Tibial nerve (tissue), 4 donors: Measurements from ENCODE around the gene GPC2. TPM values are rescaled to one million over a fixed set of nuclear protein-coding genes. Genes with fewer than 3 reads are reported as not detected.
A peak's percentile ranks its signal among the peaks of the same experiment; 100 is the strongest.

Source experiments
- DNase-seq, 2 donors: peaks; one replicate each; pipeline ENCODE4 v3.0.0-alpha.2; 2019; ENCODE audit warnings: low spot score in 2 of 2
- H3K27ac ChIP-seq, 4 donors: fragments of 200-600 bp; sonication (generic) in 3 of 4; one replicate each; pipeline ENCODE4 v1.5.1; 2017 to 2019; ENCODE audit warnings: mild to moderate bottlenecking in 1 of 4
- H3K27me3 ChIP-seq, 2 donors: fragments of 200-600 bp; sonication (generic) in 1 of 2; one replicate each; pipeline versions ENCODE4 v1.5.1 to v1.6.0; 2017 to 2019
- H3K36me3 ChIP-seq, 3 donors: fragments of 200-600 bp; sonication (generic); one replicate each; pipeline ENCODE4 v1.5.1; 2018 to 2019
- H3K4me1 ChIP-seq, 4 donors: fragments of 200-600 bp; sonication (generic) in 3 of 4; one replicate each; pipeline ENCODE4 v1.5.1; 2017 to 2019
- H3K4me3 ChIP-seq, 4 donors: fragments of 200-600 bp; sonication (generic) in 3 of 4; one replicate each; pipeline ENCODE4 v1.5.1; 2017 to 2019; ENCODE audit warnings: mild to moderate bottlenecking in 1 of 4, moderate library complexity in 1 of 4
- H3K9me3 ChIP-seq, 4 donors: fragments of 200-600 bp; sonication (generic) in 3 of 4; one replicate each; pipeline ENCODE4 v1.5.1; 2017 to 2019
- EP300 ChIP-seq, 2 donors: sonication (generic); formaldehyde crosslinking; IDR thresholded peaks; one replicate each; pipeline ENCODE4 v1.6.1; 2017; ENCODE audit warnings: antibody characterized with exemption in 2 of 2, mild to moderate bottlenecking in 1 of 2
- POLR2A ChIP-seq, 2 donors: fragments of 450-650 bp; IDR thresholded peaks; one replicate each; pipeline ENCODE4 v1.6.1; 2017; ENCODE audit warnings: antibody characterized with exemption in 2 of 2, mild to moderate bottlenecking in 2 of 2, moderate library complexity in 2 of 2
- WGBS, 2 donors: methylation state at CpG; one replicate each; pipeline ENCODE4 v1.1.5; 2018; 5-methylcytosine and 5-hydroxymethylcytosine counted together
- total RNA-seq, 4 donors: library from RNA; depleted of rRNA; stranded (reverse); fragments of >200 nt; gene quantifications; one replicate each; pipeline ENCODE4 v1.1.0, GENCODE V29; 2016
- TF ChIP-seq, protein P1 (sequence below), 5 experiments: fragments of 200-600 bp in 3 of 5; fragments of 450-650 bp in 2 of 5; sonication (generic) in 3 of 5; IDR thresholded peaks; one replicate each; pipeline ENCODE4 v1.5.1; 2016 to 2019; ENCODE audit warnings: antibody characterized with exemption in 5 of 5, mild to moderate bottlenecking in 3 of 5, moderate library complexity in 2 of 5

Gene GPC2
- total RNA-seq, 4 donors from 2014 or later, result 1.1 to 3.1 (median 1.7) TPM

DNA sequence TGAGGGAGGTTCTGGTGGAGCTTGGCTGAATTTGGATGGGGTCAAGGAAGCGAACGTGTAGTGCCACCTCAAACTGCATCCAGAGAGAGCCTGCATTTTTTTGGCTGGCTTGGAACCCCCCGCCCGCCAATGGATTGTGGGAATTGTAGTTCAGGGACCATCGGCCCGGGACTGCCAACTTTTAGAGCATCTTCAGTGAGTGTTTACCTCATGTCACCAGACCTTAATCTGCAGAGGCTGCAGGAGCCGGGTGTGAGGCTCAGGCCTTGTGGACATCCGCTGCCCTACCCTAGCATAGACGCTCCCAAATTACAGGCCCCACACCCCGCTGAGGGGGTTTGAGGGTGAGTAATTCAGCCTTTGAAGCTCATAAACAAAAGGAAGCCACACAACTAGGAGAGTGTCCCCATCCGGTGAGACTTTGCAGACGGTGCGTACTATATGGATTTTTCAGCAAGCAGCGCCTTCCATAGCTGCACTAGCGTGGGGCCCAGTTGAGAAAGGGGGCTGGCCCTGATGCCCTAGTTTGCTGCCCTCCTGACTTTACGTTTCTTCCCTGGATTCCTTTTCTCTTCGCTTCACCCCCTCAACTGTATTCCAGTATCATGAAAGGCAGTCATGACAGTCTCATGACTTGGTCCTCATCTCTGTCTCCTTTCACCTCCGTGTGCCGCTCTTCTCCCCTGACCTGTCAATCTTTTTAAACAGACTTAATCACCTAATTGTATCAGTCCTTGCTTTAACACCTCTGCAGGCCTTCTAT is 57.0 kb downstream of the GPC2 start:
- peak; percentile 51 to 72 for DNase-seq
- WGBS, 2 donors, result 11% methylated on average over 19 of the region's 19 CpGs
- H3K4me1 ChIP-seq, result peaks cover 0 to 32% (median 18%) of the 10 kb centered on the region in 4 donors
- peak overlapping the region; percentile 79 to 91 (median 84) for H3K27ac ChIP-seq
- peak overlapping the region; percentile 61 to 85 (median 69) for H3K4me3 ChIP-seq
- peaks cover 0 to 42% (median 0%) of the 10 kb centered on the region in 3 donors for H3K36me3 ChIP-seq
- no peaks in the 10 kb centered on the region for H3K9me3 ChIP-seq
- H3K27me3 ChIP-seq, result no peaks in the 10 kb centered on the region
- TF ChIP-seq, protein P1, sequence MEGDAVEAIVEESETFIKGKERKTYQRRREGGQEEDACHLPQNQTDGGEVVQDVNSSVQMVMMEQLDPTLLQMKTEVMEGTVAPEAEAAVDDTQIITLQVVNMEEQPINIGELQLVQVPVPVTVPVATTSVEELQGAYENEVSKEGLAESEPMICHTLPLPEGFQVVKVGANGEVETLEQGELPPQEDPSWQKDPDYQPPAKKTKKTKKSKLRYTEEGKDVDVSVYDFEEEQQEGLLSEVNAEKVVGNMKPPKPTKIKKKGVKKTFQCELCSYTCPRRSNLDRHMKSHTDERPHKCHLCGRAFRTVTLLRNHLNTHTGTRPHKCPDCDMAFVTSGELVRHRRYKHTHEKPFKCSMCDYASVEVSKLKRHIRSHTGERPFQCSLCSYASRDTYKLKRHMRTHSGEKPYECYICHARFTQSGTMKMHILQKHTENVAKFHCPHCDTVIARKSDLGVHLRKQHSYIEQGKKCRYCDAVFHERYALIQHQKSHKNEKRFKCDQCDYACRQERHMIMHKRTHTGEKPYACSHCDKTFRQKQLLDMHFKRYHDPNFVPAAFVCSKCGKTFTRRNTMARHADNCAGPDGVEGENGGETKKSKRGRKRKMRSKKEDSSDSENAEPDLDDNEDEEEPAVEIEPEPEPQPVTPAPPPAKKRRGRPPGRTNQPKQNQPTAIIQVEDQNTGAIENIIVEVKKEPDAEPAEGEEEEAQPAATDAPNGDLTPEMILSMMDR (IDR thresholded peaks at IDR 0.05), result no peak
- TF ChIP-seq POLR2A (IDR thresholded peaks at IDR 0.05) (no peak), EP300 (IDR thresholded peaks at IDR 0.05) (no peak)

Other genes starting within 250 kb of the GPC2 start
- gene GJC3, start 247.8 kb downstream of the GPC2 start, total RNA-seq, result 10 to 100 TPM in 1 of 4 donors, 1 to 10 TPM in 3; 3.3 to 11.7 (median 8.9) TPM
- 100 to 1,000 TPM in 2 of 4 donors, 10 to 100 TPM in 2; 68.7 to 182 (median 111) TPM for gene AZGP1, start 201.3 kb downstream of the GPC2 start, total RNA-seq
- 10 to 100 TPM; 32.4 to 37.5 (median 35.4) TPM for gene ZKSCAN1, start 161.8 kb downstream of the GPC2 start, total RNA-seq
- gene ZSCAN21, start 127.6 kb downstream of the GPC2 start, total RNA-seq, result 10 to 100 TPM; 12.9 to 18.0 (median 16.5) TPM
- gene ZNF3, start 95.7 kb downstream of the GPC2 start, total RNA-seq, result 10 to 100 TPM; 24.0 to 37.5 (median 26.9) TPM
- 10 to 100 TPM; 43.7 to 56.4 (median 50.6) TPM for gene COPS6, start 88.4 kb downstream of the GPC2 start, total RNA-seq
- gene MCM7, start 76.0 kb downstream of the GPC2 start, total RNA-seq, result 10 to 100 TPM; 28.9 to 41.0 (median 35.8) TPM
- 10 to 100 TPM; 23.0 to 34.1 (median 25.9) TPM for gene AP4M1, start 75.7 kb downstream of the GPC2 start, total RNA-seq
- gene TAF6, start 58.0 kb downstream of the GPC2 start, total RNA-seq, result 10 to 100 TPM; 46.1 to 56.9 (median 54.2) TPM
- gene CNPY4, start 57.7 kb downstream of the GPC2 start, total RNA-seq, result 10 to 100 TPM in 3 of 4 donors, 1 to 10 TPM in 1; 7.5 to 15.9 (median 11.5) TPM
- 1 to 10 TPM; 3.9 to 9.2 (median 6.9) TPM for gene MBLAC1, start 50.4 kb downstream of the GPC2 start, total RNA-seq
- gene LAMTOR4, start 28.5 kb downstream of the GPC2 start, total RNA-seq, result 100 to 1,000 TPM; 226 to 312 (median 252) TPM
- gene TRAPPC14, start 18.7 kb downstream of the GPC2 start, total RNA-seq, result 10 to 100 TPM in 3 of 4 donors, 1 to 10 TPM in 1; 6.9 to 36.9 (median 12.7) TPM
- 1 to 10 TPM; 2.7 to 8.3 (median 3.8) TPM for gene GAL3ST4, start 8.8 kb downstream of the GPC2 start, total RNA-seq
- gene STAG3, start 537 bp upstream of the GPC2 start, total RNA-seq, result 1 to 10 TPM; 4.2 to 8.2 (median 6.5) TPM
- under 1 TPM in 1 of 4 donors, not detected in 3; 0.78 TPM for gene PVRIG, start 42.6 kb upstream of the GPC2 start, total RNA-seq
- gene SPDYE3, start 130.3 kb upstream of the GPC2 start, total RNA-seq, result not detected
- 100 to 1,000 TPM; 107 to 152 (median 132) TPM for gene PILRB, start 180.7 kb upstream of the GPC2 start, total RNA-seq
- 10 to 100 TPM; 10.9 to 27.3 (median 15.8) TPM for gene PILRA, start 196.1 kb upstream of the GPC2 start, total RNA-seq